Stromal cell of bone marrow (primary cell): ENCODE results near the gene CYP1A2.
"Not testable (repeated sequence)": the region's sequence is repeated elsewhere in the genome, so short reads cannot be mapped to it uniquely, and the experiment has no call there.

Experiments
- DNase-seq: peaks from one replicate; pipeline ENCODE4 v3.0.0-alpha.2; 2012; ENCODE audit warnings: low read depth

Gene CYP1A2

GRCh38 chr15:74776821-74777768 lies 28.4 kb downstream of the CYP1A2 start:
- no peak for DNase-seq

DNA sequence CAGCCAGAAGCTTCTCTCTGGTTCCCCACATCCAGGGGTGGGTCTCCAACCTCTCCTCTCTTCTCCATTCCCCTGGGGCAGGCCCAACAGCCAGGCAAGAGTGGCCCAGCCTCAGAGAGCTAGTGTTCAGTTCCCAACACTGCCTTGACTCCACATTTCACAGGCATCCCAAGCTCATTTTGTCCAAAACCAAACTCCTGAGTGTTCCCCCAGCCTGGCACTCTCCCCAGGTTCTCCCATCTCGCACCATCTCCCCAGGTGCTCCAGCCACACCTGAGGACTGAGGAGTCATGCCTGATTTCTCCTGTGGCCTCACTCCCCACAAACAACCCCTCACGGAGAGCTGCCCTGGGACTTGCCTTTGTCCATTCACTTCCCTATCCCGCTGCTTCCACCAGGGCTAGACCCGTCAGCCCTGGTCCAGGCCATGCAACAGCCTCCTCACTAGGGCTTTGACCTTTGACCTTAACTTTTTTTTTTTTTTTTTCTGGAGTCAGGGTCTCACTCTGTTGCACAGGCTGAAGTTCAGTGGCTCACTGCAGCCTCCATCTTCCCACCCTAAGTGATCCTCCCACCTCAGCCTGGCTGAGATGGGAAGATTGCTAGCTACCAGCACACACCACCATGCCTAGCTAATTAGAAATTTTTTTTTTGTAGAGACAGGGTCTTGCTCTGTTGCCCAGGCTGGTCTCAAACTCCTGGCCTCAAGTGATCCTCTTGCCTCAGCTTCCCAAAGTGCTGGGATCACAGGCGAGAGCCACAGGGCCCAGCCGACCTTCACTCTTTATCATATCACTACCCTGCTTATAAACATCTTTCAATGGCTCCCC lies 29.3 kb downstream of the CYP1A2 start:
- DNase-seq: no peak

DNA sequence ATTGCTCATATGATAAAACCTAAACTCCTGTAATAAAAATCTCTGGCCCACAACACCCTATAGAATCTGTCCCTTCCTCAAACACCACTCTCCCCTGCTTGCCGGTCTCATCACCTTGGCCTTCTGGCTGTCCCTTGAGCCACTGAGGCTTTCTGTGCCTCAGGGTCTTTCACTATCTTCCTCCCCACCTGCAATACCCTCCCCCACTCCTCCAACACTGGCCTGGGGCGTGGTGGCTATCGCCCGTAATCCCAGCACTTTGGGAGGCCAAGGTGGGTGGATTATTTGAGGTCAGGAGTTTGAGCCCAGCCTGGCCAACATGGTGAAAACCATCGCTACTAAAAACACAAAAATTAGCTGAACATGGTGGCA lies 29.9 kb downstream of the CYP1A2 start:
- DNase-seq: no peak

- DNase-seq: no peak
Observed at GRCh38 chr15:74779162-74779648, 30.6 kb downstream of the CYP1A2 start.

GRCh38 chr15:74780523-74781430 lies 32.1 kb downstream of the CYP1A2 start:
- DNase-seq: no peak

DNA sequence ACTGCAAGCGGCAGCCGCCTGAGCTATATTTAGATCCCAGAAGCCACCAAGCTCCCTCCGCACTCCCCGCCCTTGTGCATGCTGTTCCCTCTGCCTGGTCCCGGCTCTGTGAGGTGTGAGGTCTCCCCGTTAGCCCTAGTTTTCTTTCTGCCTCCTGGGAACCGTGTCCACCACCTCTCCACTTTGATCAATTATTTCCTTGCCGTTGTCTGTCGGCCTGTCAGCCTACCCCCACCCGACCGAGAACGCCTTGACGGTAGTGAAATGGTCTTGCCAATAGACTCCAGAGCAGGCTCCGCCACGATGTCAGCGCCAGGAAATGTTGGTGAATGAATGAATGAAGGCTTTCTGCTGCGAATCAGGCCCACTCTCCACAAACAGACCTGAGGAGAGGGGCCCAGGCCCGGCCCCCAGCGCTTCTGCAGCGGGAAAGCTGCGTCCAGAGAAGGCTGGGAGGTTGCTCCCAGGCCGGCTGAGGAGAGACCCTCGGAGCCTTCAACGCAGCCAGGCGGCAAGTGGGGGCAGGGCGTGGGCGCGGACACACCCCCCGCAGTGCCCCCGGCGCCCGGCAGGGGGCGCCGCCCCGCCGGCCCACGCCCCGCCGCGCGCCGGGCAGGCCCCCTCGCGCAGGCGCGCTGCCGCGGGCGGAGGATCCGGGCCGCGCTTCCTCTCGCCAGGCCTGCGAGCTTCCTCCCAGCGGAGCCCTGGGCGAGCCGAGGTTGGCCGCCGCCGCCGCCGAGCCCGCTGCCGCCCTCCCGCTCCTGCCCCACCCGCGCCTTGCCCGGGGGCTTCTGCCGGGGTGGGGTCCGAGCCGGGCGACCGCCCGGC lies 33.0 kb downstream of the CYP1A2 start, which contains the start of gene CSK:
CSK (plus strand) TSS at position 650 of the 828 bp plus-strand sequence. CDS start 16,218 bp downstream, outside the sequence.
- DNase-seq: peak; percentile 52

DNA sequence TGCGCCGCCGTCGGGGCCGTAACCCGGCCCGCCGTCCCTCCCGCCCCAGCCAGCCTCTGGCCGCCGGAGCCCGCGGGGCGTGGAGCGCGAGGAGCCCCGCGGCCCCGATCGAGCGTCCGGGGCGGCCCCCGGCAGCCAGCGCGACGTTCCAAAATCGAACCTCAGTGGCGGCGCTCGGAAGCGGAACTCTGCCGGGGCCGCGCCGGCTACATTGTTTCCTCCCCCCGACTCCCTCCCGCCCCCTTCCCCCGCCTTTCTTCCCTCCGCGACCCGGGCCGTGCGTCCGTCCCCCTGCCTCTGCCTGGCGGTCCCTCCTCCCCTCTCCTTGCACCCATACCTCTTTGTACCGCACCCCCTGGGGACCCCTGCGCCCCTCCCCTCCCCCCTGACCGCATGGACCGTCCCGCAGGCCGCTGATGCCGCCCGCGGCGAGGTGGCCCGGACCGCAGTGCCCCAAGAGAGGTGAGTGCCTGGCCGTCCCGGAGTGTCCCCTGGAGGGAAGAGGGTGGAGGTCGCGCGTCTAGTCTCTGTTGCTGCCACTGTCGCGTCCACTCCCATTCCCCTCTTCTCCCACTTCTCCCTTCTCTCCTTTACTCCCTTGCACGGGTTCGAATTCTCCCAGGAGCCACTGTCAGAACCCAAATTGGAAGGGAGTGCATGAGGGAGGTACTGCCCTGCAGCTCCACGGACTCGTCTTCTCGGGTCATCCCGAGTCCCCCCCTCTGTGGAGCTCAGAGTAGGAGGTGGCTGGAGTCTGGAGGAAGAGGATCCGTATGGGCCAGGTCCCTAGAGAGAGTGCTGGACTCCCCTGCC lies 33.8 kb downstream of the CYP1A2 start:
- no peak for DNase-seq

- DNase-seq: no peak
Observed at GRCh38 chr15:74783072-74783807, 34.6 kb downstream of the CYP1A2 start.

GRCh38 chr15:74783808-74784175 lies 35.1 kb downstream of the CYP1A2 start:
- DNase-seq: no peak

DNA sequence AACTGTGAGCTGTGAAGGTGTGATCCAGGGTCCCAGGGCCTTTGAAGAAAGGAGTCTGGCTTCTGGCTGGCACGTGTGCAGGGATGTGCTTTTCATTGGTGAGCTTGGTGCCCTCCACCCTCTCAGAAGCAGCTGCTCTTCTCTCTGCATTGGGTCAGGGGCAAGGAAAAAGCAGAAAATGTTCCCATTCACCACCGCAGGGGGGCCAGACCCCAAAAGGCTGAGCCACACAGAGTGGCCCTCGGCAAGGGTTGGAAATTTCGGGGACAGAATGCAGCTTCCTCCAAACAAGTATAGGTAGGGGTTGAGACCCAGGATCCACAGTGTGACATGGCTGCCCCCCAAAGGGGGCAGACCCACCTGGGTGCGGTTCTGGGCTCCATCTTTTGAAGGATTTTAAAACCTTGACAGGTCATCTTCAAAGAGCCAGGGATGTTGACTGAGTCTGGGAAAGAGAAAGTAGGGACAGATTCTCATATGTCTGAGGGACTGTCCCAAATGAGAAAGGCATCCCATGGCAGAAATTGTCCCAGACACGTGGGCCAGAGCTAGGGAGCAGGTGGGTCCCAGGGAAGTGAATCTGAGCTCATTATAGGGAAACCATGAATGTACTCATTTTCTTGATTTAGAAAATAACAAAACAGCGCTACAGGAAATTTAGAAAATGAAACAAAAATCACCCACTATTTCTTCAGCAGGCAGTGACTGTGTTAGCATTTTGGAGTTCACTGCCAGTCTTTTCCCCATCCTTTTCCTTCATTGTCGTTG lies 36.0 kb downstream of the CYP1A2 start:
- DNase-seq: no peak

DNA sequence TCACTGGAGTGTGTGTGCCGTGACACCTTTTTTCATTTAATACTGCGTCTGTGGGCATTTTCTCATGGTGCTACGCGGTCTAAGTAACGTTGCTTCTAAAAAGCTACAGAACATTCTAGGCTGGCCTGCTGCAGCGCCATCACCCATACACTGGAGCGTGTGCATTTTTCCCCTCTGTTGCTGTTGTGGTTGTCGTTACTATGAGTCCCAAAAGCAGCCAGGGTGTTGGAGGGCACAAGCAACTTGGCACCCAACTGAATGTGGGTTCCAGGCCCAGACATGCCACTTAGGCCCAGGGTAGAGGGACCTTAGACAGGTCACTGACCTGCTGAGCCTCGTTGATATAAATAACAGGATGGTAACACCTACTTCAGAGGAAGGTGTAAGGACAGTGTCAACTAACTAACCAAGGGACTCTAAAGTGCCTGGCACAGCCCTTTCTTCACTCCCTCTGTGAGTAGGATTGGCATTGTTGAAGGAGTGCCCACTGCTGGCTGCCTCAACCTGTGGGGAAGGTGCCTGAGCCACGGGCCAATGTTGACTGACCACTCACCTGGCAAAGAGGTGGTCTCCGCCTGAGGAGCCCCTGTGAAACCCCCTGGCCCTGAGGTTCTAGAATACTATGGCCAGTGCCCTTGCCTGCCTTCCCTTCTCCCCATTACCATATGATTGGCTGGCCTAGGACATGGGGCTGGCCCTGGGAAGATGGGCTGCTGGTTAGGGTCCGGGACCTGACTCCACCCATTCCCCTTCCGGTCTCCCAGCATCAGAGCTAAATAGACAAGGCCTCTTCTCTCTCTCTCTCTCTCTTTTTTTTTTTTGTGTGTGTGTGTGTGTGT lies 36.8 kb downstream of the CYP1A2 start:
- DNase-seq: no peak

DNA sequence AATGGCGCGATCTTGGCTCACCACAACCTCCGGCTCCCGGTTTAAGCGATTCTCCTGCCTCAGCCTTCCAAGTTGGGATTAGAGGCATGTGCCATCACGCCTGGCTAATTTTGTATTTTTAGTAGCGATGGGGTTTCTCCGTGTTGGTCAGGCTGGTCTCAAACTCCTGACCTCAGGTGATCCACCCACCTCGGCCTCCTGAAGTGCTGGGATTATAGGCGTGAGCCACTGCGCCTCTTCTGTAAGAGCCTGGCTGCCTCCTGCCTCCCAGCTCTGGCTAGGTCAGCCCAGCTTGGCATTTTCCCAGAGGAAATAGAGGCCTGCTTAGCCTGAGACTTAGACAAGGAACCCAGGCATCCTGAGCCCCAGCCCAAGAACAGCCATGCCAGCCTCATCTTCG lies 37.4 kb downstream of the CYP1A2 start:
- not testable (repeated sequence) for DNase-seq

GRCh38 chr15:74786551-74787165 lies 38.0 kb downstream of the CYP1A2 start:
- no peak for DNase-seq

DNA sequence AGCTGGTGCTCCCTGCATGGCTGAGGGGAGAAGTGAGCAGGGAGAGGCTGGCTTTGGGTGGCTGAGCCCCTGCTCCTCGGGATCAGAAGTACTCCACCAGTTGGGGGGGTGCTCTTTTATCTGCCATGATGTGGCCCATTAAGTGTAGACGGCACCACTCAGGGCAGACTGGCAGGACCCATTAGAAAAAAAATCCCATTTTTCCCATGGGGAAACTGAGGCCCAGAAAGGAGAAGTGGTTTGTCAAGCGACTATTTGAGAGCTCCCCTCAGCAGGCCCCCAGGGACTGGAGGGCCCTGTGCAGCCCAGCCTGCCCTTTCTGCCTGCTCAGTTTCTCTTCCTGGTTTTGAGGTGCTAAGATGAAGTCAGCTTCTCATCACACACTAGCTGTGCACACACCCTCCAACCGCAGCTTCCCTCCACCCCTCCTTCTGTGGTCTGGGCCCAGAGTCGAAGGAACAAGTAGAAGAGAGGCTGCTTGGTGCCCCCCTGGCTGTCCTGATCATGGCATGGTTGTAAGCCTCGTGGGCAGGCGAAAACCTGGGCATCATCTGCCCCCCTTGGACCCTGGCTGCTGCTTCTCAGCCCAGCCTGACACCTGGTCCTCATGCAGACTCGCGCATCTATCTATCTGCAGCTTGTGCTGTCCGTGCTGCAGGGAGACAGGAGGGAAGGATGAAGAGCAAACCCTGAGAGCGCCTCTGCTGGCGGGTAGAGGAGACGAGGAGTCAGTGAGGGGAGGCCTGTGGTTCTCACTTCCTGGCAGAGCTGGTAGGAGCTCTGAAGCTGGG lies 38.8 kb downstream of the CYP1A2 start:
- DNase-seq: peak; percentile 61

- DNase-seq: no peak
Observed at GRCh38 chr15:74788042-74788682, 39.5 kb downstream of the CYP1A2 start.

DNA sequence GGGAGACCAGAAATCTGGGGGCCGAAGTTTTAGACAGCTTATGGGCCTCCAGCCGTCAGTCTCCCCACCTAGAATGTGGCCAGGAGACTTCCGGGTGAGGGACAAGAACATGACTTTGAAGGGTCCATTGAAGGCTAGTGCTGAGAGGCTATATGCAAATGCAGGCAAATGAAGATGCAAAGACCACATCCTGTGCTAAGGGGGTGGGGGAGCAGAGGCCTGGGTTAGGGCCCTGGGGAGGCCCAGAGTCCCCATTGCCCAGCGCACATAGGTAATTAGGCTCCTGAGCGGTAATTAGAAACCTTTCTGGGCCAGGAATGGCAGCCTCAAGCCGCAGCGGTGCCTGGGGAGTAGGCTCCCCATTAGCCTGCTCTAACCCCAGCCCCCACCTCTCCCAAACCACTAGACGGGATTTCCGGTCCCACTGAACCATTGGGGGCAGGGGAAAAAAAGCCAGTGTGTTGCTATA lies 40.1 kb downstream of the CYP1A2 start:
- no peak for DNase-seq
